K562 (cell line): Measurements from ENCODE around the gene PRKAR1A. TPM values are rescaled to one million over a fixed set of nuclear protein-coding genes. Genes with fewer than 3 reads are reported as not detected.

ENCODE experiments used
- DDX20 ChIP-seq: fragments of 450-650 bp; IDR thresholded peaks from 2 replicates; pipeline ENCODE4 v1.6.1; 2016; ENCODE audit warnings: missing genetic modification characterization, low read depth, mild to moderate bottlenecking, missing compliant biosample characterization, moderate library complexity
- KLF6 ChIP-seq: fragments of 250-450 bp; sonication (Bioruptor Pico); IDR thresholded peaks from 2 replicates; pipeline ENCODE4 v1.4.0; 2020; ENCODE audit warnings: mild to moderate bottlenecking, moderate library complexity, borderline replicate concordance
- L3MBTL2 ChIP-seq: fragments of 450-650 bp; IDR thresholded peaks from 2 replicates; pipeline ENCODE4 v1.6.1; 2016; ENCODE audit warnings: mild to moderate bottlenecking, moderate library complexity
- NFYB ChIP-seq: IDR thresholded peaks from 2 replicates; pipeline ENCODE4 v1.6.1; 2011; ENCODE audit warnings: mild to moderate bottlenecking, moderate library complexity; ENCODE audit not compliant: insufficient read length; ENCODE audit errors: extremely low read depth
- OTX1 ChIP-seq: fragments of 450-650 bp; formaldehyde crosslinking; IDR thresholded peaks from 2 replicates; pipeline ENCODE4 v1.4.0; 2022; ENCODE audit warnings: mild to moderate bottlenecking
- PML ChIP-seq: IDR thresholded peaks from 2 replicates; pipeline ENCODE4 v1.6.1; 2012; ENCODE audit warnings: low read length, inconsistent platforms
- TGIF2 ChIP-seq: sonication (generic); formaldehyde crosslinking; IDR thresholded peaks from 2 replicates; pipeline ENCODE4 v1.8.1; 2022; ENCODE audit warnings: mild to moderate bottlenecking, missing genetic modification reagents, moderate library complexity
- ZNF143 ChIP-seq: sonication (generic); formaldehyde crosslinking; IDR thresholded peaks from 2 replicates; pipeline ENCODE4 v1.9.0; 2022; ENCODE audit warnings: mild to moderate bottlenecking, missing genetic modification reagents
- ZNF766 ChIP-seq: fragments of 200-800 bp; sonication (Bioruptor generic); conservative IDR thresholded peaks from 2 replicates; pipeline ENCODE4 v1.6.1; 2016; ENCODE audit warnings: missing genetic modification characterization, missing compliant biosample characterization
- ZNF780A ChIP-seq: fragments of 250-450 bp; sonication (Bioruptor Pico); IDR thresholded peaks from 2 replicates; pipeline ENCODE4 v1.5.0; 2021; ENCODE audit warnings: mild to moderate bottlenecking
- ZSCAN32 ChIP-seq: fragments of 450-650 bp; formaldehyde crosslinking; IDR thresholded peaks from 2 replicates; pipeline ENCODE4 v1.4.0; 2020; ENCODE audit warnings: mild to moderate bottlenecking, moderate library complexity
- polyA plus RNA-seq, 8 experiments: library from polyadenylated mRNA; depleted of rRNA in 4 of 8; stranded (reverse) in 5 of 8; unstranded in 3 of 8; fragments of >200 nt; fragmentation: Nextera tagmentation in 2 of 8; fragmentation: Illumina TruSeq in 1 of 8; extraction: Ambion mirVana in 2 of 8; extraction: Trizol in 1 of 8; gene quantifications; 2 replicates each; pipeline versions ENCODE4 v1.2.1 to v1.2.3, GENCODE V29; 2011 to 2014; ENCODE audit warnings: inconsistent platforms in 1 of 8, missing spikeins in 1 of 8
- total RNA-seq, 7 experiments: library from RNA; depleted of rRNA in 6 of 7; stranded (reverse); fragments of >200 nt in 6 of 7; fragmentation: Illumina TruSeq in 2 of 7; extraction: Trizol in 2 of 7; gene quantifications; 2 replicates each; pipeline versions ENCODE4 v1.2.1 to v1.2.3, GENCODE V29; 2011 to 2021; ENCODE audit warnings: low replicate concordance in 1 of 7
- TF ChIP-seq, protein P1 (sequence below): fragments of 450-650 bp; IDR thresholded peaks from 2 replicates; pipeline ENCODE4 v1.6.1; 2016; ENCODE audit warnings: missing biosample characterization, missing genetic modification characterization
- TF ChIP-seq, protein P2 (sequence below): fragments of 250-450 bp; sonication (Bioruptor Pico); IDR thresholded peaks from 2 replicates; pipeline ENCODE4 v1.8.0; 2022; ENCODE audit warnings: moderate library complexity, mild to moderate bottlenecking, inconsistent platforms
- TF ChIP-seq, protein P3 (sequence below): fragments of 450-650 bp; IDR thresholded peaks from 2 replicates; pipeline ENCODE4 v1.6.1; 2016; ENCODE audit warnings: low read depth, mild to moderate bottlenecking, moderate library complexity
- TF ChIP-seq, protein P4 (sequence below): IDR thresholded peaks from 2 replicates; pipeline ENCODE4 v1.6.1; 2016; ENCODE audit warnings: missing genetic modification characterization, missing compliant biosample characterization
- TF ChIP-seq, protein P5 (sequence below), 2 experiments: fragments of 450-650 bp in 1 of 2; sonication (generic) in 1 of 2; formaldehyde crosslinking in 1 of 2; IDR thresholded peaks in 1 of 2; conservative IDR thresholded peaks in 1 of 2; 2 replicates each; pipeline versions ENCODE4 v1.6.1 to v1.8.1; 2016 to 2023; ENCODE audit warnings: mild to moderate bottlenecking in 2 of 2, moderate library complexity in 2 of 2, inconsistent platforms in 1 of 2, missing genetic modification reagents in 1 of 2
- TF ChIP-seq, protein P6 (sequence below): fragments of 450-650 bp; formaldehyde crosslinking; IDR thresholded peaks from 2 replicates; pipeline ENCODE4 v1.4.0; 2020; ENCODE audit warnings: mild to moderate bottlenecking, moderate library complexity

PRKAR1A gene
- total and polyA plus RNA-seq, 9 of the 15 experiments (the other 6 are each of a cell fraction or from before 2014, with no cell fraction given) = 15.0 to 95.6 (median 67.5) TPM

DNA sequence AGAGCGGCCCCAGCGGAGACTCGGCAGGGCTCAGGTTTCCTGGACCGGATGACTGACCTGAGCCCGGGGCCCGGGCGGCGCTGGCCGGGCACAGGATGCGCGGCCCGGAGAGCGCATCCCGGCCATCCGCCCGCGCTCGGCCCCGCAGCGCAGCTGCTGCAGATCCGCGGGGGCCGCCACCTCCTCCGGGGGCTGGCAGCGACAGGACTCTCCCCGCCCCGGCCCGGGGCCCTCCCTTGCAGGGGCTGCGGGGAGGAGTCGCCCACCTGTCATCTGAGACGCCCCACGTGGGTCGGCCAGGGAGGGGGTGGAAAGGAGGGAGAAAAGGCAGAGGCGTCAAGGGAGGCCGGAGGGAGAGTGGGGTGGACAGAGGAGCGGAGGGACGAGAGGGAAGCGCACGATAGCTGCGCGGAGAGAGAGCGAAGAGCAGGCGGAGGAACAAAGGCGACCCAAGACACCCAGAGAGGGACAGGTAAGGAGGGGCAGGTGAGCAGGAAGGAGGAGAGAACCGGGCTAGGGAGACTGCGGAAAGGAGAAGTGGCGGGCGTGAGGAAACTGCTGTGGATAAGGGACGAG lies 471 bp upstream of the PRKAR1A start (continued):
- TF ChIP-seq NFYB = no peak
- no peak for TF ChIP-seq PML
- TF ChIP-seq, protein P1, sequence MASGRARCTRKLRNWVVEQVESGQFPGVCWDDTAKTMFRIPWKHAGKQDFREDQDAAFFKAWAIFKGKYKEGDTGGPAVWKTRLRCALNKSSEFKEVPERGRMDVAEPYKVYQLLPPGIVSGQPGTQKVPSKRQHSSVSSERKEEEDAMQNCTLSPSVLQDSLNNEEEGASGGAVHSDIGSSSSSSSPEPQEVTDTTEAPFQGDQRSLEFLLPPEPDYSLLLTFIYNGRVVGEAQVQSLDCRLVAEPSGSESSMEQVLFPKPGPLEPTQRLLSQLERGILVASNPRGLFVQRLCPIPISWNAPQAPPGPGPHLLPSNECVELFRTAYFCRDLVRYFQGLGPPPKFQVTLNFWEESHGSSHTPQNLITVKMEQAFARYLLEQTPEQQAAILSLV (tag) = no peak
- TF ChIP-seq, protein P2, sequence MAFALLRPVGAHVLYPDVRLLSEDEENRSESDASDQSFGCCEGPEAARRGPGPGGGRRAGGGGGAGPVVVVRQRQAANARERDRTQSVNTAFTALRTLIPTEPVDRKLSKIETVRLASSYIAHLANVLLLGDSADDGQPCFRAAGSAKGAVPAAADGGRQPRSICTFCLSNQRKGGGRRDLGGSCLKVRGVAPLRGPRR = no peak
- TF ChIP-seq, protein P3, sequence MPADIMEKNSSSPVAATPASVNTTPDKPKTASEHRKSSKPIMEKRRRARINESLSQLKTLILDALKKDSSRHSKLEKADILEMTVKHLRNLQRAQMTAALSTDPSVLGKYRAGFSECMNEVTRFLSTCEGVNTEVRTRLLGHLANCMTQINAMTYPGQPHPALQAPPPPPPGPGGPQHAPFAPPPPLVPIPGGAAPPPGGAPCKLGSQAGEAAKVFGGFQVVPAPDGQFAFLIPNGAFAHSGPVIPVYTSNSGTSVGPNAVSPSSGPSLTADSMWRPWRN = no peak
- TF ChIP-seq ZSCAN32 (CRISPR knock-in tag) = no peak
- TF ChIP-seq ZNF780A = no peak
- TF ChIP-seq, protein P4, sequence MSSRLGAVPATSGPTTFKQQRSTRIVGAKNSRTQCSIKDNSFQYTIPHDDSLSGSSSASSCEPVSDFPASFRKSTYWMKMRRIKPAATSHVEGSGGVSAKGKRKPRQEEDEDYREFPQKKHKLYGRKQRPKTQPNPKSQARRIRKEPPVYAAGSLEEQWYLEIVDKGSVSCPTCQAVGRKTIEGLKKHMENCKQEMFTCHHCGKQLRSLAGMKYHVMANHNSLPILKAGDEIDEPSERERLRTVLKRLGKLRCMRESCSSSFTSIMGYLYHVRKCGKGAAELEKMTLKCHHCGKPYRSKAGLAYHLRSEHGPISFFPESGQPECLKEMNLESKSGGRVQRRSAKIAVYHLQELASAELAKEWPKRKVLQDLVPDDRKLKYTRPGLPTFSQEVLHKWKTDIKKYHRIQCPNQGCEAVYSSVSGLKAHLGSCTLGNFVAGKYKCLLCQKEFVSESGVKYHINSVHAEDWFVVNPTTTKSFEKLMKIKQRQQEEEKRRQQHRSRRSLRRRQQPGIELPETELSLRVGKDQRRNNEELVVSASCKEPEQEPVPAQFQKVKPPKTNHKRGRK (tag) = peak; percentile 64
- no peak for TF ChIP-seq ZNF766
- TF ChIP-seq, protein P5, sequence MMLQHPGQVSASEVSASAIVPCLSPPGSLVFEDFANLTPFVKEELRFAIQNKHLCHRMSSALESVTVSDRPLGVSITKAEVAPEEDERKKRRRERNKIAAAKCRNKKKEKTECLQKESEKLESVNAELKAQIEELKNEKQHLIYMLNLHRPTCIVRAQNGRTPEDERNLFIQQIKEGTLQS (IDR thresholded peaks at IDR 0.05) = no peak
- TF ChIP-seq, protein P5 (CRISPR knock-in tag; conservative IDR thresholded peaks at IDR 0.05) = no peak
- TF ChIP-seq KLF6 (CRISPR knock-in tag) = no peak
- peak; percentile 87; the same call in 1 of the 2 replicates for TF ChIP-seq TGIF2
- no peak for TF ChIP-seq DDX20 (tag)
- peak; percentile 90 for TF ChIP-seq OTX1 (CRISPR knock-in tag)
- TF ChIP-seq L3MBTL2 = peak; percentile 90
- TF ChIP-seq, protein P6, sequence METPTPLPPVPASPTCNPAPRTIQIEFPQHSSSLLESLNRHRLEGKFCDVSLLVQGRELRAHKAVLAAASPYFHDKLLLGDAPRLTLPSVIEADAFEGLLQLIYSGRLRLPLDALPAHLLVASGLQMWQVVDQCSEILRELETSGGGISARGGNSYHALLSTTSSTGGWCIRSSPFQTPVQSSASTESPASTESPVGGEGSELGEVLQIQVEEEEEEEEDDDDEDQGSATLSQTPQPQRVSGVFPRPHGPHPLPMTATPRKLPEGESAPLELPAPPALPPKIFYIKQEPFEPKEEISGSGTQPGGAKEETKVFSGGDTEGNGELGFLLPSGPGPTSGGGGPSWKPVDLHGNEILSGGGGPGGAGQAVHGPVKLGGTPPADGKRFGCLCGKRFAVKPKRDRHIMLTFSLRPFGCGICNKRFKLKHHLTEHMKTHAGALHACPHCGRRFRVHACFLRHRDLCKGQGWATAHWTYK (CRISPR knock-in tag) = no peak
- TF ChIP-seq ZNF143 (CRISPR knock-in tag) = 0 out of 2 replicates have a peak, but pooled peaks have one; percentile 17
